ENCODE measurements around the gene EEIG1. TPM values are rescaled to one million over a fixed set of nuclear protein-coding genes. Genes with fewer than 3 reads are reported as not detected.

Gene EEIG1
- total RNA-seq, 1 donor from 2014 or later: 27.3 TPM

- Mint-ChIP-seq H3K27ac (ENCODE audit: unreplicated experiment) (no peak overlapping the region), H3K36me3 (ENCODE audit: low read depth, unreplicated experiment) (no peaks in the 10 kb centered on the region), H3K9me3 (ENCODE audit: unreplicated experiment) (no peaks in the 10 kb centered on the region), H3K4me1 (ENCODE audit: unreplicated experiment) (peaks cover 3% of the 10 kb centered on the region), H3K27me3 (ENCODE audit: unreplicated experiment) (peaks cover 11% of the 10 kb centered on the region), H3K4me3 (ENCODE audit: unreplicated experiment) (no peak overlapping the region)
- no peak for TF ChIP-seq CTCF (IDR thresholded peaks at IDR 0.05; ENCODE audit: unreplicated experiment)
- no peak for DNase-seq (ENCODE audit: low spot score)
These were observed 34.8 kb downstream of the EEIG1 start for GRCh38 chr9:127945942-127946341.

DNA sequence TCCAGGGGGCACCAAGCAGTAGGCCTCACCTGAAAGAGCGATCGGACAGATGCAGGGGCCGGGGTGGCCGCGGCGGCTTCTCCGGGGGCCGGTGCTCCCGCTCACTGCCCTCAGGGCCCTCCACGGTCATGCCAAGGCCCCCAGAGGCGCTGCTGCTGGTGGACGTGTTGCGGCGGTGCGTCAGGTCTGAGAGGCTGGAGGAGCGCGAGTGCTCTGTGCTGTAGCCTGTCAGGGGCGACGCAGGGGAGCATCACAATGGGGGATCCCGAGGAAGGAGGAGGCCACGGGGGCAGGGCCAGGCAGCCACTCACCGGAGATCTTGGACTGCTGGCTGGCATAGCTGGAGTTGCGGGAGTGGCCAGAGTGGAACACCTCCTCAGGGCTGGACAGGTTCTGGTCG, 35.5 kb downstream of the EEIG1 start:
- Mint-ChIP-seq H3K36me3 (ENCODE audit: low read depth, unreplicated experiment) (no peaks in the 10 kb centered on the region), H3K27me3 (ENCODE audit: unreplicated experiment) (peaks cover 10% of the 10 kb centered on the region), H3K27ac (ENCODE audit: unreplicated experiment) (no peak overlapping the region), H3K9me3 (ENCODE audit: unreplicated experiment) (no peaks in the 10 kb centered on the region), H3K4me3 (ENCODE audit: unreplicated experiment) (no peak overlapping the region), H3K4me1 (ENCODE audit: unreplicated experiment) (peaks cover 3% of the 10 kb centered on the region)
- DNase-seq (ENCODE audit: low spot score): no peak
- TF ChIP-seq CTCF (IDR thresholded peaks at IDR 0.05; ENCODE audit: unreplicated experiment): no peak

- DNase-seq (ENCODE audit: low spot score): no peak
- H3K9me3 Mint-ChIP-seq (ENCODE audit: unreplicated experiment): no peaks in the 10 kb centered on the region
- no peak overlapping the region for H3K4me3 Mint-ChIP-seq (ENCODE audit: unreplicated experiment)
- no peaks in the 10 kb centered on the region for H3K36me3 Mint-ChIP-seq (ENCODE audit: low read depth, unreplicated experiment)
- no peak for TF ChIP-seq CTCF (IDR thresholded peaks at IDR 0.05; ENCODE audit: unreplicated experiment)
- peaks cover 3% of the 10 kb centered on the region for H3K4me1 Mint-ChIP-seq (ENCODE audit: unreplicated experiment)
- H3K27me3 Mint-ChIP-seq (ENCODE audit: unreplicated experiment): peaks cover 8% of the 10 kb centered on the region
- H3K27ac Mint-ChIP-seq (ENCODE audit: unreplicated experiment): no peak overlapping the region
These were observed 36.1 kb downstream of the EEIG1 start for GRCh38 chr9:127944586-127945218.

DNA sequence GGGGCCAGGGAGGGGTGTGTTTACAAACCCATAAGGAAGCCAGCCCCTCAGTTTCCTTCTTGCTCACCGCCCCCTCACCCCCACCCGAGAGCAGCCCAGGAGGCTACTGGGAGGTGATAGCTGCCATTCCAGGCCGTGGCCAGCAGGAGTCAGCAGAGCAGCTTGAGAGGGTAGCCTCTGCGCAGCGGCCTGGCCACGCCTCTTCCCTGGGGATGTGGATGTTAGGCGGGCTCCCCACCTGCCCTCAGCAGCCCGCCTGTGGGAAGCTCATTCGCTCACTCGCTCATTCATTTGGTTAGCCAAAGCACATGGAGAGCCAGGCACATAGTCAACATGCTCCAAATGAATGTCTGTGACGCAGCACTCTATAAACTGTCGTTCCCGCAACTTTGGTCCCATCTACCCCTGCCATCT, 37.1 kb downstream of the EEIG1 start:
- Mint-ChIP-seq H3K27me3 (ENCODE audit: unreplicated experiment) (peaks cover 10% of the 10 kb centered on the region), H3K4me3 (ENCODE audit: unreplicated experiment) (no peak overlapping the region), H3K9me3 (ENCODE audit: unreplicated experiment) (no peaks in the 10 kb centered on the region), H3K27ac (ENCODE audit: unreplicated experiment) (no peak overlapping the region), H3K4me1 (ENCODE audit: unreplicated experiment) (peaks cover 3% of the 10 kb centered on the region), H3K36me3 (ENCODE audit: low read depth, unreplicated experiment) (no peaks in the 10 kb centered on the region)
- peak; percentile 85 for DNase-seq (ENCODE audit: low spot score)
- peak; percentile 76 for TF ChIP-seq CTCF (IDR thresholded peaks at IDR 0.05; ENCODE audit: unreplicated experiment)

DNA sequence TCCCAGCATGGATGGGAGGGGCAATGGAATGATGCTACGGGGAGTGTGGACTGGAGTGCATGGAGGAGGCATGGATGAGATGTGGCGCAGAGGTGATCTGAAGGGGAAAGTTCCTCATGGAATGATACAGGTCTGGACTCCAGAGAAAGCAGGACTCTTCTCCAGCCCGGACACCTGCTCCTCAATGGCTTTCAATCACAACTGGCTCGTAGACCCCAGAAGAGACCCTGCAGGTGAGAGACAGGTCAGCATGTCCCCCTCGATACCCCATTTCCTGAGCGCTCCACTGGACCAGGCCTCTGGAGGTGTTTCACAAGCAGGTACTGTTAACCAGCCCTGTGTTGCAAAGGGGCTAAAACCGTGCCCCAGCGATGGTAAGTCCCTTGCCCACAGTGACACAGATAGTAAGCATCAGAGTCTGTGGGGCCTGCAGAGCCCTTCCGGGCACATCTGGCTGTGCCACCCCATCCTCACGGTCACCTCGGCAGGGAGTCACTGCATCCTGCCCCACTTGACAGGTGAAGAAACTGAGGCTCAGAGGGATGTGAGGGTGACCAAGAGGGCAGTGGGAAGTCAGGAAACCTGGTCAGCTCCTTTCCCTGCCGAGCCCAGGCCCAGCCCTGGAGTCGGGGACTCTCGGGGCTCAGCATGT, 37.7 kb downstream of the EEIG1 start:
- H3K9me3 Mint-ChIP-seq (ENCODE audit: unreplicated experiment): no peaks in the 10 kb centered on the region
- peaks cover 12% of the 10 kb centered on the region for H3K27me3 Mint-ChIP-seq (ENCODE audit: unreplicated experiment)
- peak overlapping the region; percentile 20 for H3K27ac Mint-ChIP-seq (ENCODE audit: unreplicated experiment)
- no peak for TF ChIP-seq CTCF (IDR thresholded peaks at IDR 0.05; ENCODE audit: unreplicated experiment)
- H3K36me3 Mint-ChIP-seq (ENCODE audit: low read depth, unreplicated experiment): no peaks in the 10 kb centered on the region
- DNase-seq (ENCODE audit: low spot score): no peak
- peak overlapping the region; percentile 28 for H3K4me3 Mint-ChIP-seq (ENCODE audit: unreplicated experiment)
- peaks cover 5% of the 10 kb centered on the region for H3K4me1 Mint-ChIP-seq (ENCODE audit: unreplicated experiment)
